BE2C (cell line): ENCODE results near the gene THAP7.

Experiments
- DNase-seq: peaks from one replicate; pipeline ENCODE4 v3.0.0-alpha.2; 2020
- H3K27me3 ChIP-seq: fragments of 250-450 bp; sonication (Bioruptor Pico); 2 replicates; pipeline ENCODE4 v1.5.1; 2020; ENCODE audit warnings: mild to moderate bottlenecking
- H3K36me3 ChIP-seq: fragments of 250-450 bp; sonication (Bioruptor Pico); 2 replicates; pipeline ENCODE4 v1.5.1; 2020; ENCODE audit warnings: mild to moderate bottlenecking
- H3K4me1 ChIP-seq: fragments of 250-450 bp; sonication (Bioruptor Pico); 2 replicates; pipeline ENCODE4 v1.5.1; 2020
- H3K4me3 ChIP-seq: 2 replicates; pipeline ENCODE4 v1.5.1; 2011; ENCODE audit warnings: low read depth, low read length
- H3K9me3 ChIP-seq: fragments of 250-450 bp; sonication (Bioruptor Pico); 2 replicates; pipeline ENCODE4 v1.5.1; 2020
- TF ChIP-seq, protein P1 (sequence below): IDR thresholded peaks from 2 replicates; pipeline ENCODE4 v1.5.1; 2012; ENCODE audit warnings: mild to moderate bottlenecking, low read depth, low read length

Gene THAP7

DNA sequence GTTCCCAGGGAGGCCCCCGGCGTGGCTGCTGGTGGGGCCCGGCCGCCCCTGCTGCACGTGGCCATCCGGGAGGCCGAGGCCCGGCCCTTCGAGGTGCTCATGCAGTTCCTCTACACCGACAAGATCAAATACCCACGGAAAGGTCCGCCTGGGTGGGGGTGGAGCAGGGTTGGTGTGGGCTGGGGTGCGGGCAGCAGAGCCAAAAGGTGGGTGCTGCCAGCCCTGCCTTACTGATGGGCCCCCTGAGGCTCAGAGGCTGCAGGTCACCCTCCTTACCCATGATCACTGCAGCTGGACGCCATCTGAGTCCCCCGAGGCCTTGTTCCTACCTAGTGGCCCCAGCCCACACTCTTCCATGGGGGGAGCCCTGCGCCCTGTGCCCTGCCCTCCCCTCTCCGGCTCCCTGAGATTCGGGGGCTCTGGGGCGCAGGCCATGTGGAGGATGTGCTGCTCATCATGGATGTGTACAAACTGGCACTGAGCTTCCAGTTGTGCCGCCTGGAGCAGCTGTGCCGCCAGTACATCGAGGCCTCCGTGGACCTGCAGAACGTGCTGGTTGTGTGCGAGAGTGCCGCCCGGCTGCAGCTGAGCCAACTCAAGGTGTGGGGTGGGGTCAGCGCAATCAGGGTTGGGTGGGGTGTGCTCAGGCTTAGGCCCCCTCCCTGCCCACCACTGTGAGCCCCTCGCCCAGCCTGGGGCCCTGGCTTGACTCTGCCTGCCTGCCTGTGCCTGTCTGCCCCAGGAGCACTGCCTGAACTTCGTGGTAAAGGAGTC lies 7.6 kb downstream of the THAP7 start:
- Histone ChIP-seq H3K4me3 (no peak overlapping the region), H3K27me3 (no peaks in the 10 kb centered on the region), H3K36me3 (peaks cover 64% of the 10 kb centered on the region), H3K4me1 (no peaks in the 10 kb centered on the region), H3K9me3 (no peaks in the 10 kb centered on the region)
- no peak for DNase-seq
- TF ChIP-seq, protein P1, sequence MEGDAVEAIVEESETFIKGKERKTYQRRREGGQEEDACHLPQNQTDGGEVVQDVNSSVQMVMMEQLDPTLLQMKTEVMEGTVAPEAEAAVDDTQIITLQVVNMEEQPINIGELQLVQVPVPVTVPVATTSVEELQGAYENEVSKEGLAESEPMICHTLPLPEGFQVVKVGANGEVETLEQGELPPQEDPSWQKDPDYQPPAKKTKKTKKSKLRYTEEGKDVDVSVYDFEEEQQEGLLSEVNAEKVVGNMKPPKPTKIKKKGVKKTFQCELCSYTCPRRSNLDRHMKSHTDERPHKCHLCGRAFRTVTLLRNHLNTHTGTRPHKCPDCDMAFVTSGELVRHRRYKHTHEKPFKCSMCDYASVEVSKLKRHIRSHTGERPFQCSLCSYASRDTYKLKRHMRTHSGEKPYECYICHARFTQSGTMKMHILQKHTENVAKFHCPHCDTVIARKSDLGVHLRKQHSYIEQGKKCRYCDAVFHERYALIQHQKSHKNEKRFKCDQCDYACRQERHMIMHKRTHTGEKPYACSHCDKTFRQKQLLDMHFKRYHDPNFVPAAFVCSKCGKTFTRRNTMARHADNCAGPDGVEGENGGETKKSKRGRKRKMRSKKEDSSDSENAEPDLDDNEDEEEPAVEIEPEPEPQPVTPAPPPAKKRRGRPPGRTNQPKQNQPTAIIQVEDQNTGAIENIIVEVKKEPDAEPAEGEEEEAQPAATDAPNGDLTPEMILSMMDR, result no peak

DNA sequence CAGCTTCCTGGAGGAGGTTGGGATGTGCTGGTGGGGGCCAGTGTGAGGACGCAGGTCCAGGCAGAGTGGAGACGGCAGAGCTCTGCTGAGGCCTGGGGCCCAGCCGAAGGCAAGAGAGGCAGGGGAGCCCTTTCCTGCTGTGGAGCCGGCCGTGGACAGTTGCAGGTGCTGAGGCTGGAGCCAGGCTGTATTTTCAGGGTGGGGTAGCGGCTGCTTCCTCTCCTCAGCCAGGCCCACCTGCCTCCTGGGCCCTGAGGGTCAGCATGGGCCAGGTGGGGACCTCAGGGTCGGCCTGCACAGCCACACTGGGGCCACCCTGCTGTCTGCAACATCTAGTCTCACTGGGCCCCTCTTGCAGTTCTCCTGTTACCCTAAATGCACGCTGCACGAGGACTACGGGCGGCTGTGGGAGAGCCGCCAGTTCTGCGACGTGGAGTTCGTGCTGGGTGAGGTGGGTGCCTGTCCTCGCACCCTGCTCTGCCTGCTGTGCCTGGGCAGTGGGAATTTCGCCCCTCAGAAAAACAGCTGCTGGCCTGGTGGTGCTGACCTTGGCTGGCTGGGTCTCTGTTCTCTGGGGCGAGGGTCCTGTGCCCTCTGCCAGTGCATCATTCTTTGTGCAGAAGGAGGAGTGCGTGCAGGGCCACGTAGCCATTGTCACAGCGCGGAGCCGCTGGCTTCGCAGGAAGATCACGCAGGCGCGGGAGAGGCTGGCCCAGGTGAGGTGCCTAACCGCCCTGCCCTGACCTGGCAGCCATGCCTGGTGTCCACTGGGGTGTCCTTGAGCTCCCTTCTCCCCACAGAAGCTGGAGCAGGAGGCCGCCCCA lies 8.4 kb downstream of the THAP7 start:
- DNase-seq, result no peak
- Histone ChIP-seq H3K9me3 (no peaks in the 10 kb centered on the region), H3K4me1 (no peaks in the 10 kb centered on the region), H3K4me3 (no peak overlapping the region), H3K36me3 (peaks cover 58% of the 10 kb centered on the region), H3K27me3 (no peaks in the 10 kb centered on the region)
- TF ChIP-seq, protein P1, result no peak

DNA sequence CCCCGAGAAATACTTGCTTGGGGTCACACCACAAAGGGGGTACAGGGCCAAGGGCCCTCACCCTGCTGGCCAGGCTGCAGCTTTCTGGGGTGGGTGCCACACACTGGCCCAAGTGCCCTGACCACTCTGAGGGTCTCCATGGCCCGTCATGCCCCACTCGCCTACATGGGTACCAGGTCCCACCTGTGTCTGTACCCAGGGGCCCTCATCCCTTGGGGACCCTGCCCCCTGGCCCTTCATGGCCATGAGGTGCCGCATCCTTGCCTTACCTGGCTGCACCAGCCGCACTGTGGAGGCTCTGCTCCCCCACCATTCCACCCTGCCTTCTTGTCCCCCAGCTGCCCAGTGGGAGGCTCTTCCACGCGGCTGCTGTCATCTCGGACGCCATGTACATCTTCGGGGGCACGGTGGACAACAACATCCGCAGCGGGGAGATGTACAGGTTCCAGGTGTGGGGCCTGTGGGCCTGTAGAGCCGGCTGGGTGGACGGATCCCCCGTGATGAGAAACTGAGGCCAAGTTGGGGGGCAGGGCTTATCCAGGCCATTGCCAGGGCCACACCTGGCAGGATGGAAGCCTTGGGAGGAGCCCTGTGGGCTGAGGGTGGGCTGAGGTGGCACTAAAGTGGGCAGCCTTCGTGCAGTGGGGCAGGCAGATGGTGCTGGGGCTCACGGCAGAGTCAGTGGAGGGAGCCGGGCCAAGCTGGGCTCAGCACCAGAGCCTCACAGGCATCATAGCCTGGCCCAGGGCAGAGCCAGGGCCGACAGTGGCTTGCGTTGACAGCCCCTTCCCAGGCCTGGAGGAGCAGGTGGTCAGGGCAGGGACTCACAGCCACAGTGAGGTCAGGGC lies 9.2 kb downstream of the THAP7 start:
- Histone ChIP-seq H3K9me3 (no peaks in the 10 kb centered on the region), H3K4me3 (no peak overlapping the region), H3K4me1 (no peaks in the 10 kb centered on the region), H3K36me3 (peaks cover 50% of the 10 kb centered on the region), H3K27me3 (no peaks in the 10 kb centered on the region)
- TF ChIP-seq, protein P1, result no peak
- DNase-seq, result no peak

DNA sequence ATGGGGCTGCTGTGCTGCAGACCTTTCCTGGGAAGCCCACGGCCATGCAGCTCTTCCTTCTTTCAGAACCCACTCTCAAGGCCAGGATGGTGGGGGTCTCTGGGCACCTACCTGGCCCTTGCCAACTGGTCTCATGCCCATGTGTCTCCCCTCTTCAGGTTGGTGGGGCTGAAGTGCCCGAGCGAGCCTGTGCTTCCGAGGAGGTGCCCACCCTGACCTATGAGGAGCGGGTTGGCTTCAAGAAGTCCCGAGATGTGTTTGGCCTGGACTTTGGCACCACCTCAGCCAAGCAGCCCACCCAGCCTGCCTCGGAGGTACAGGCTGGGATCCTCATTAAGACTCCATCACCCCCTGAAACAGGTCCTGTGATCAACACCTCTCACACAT lies 9.9 kb downstream of the THAP7 start:
- Histone ChIP-seq H3K9me3 (no peaks in the 10 kb centered on the region), H3K27me3 (no peaks in the 10 kb centered on the region), H3K4me3 (no peak overlapping the region), H3K36me3 (peaks cover 45% of the 10 kb centered on the region), H3K4me1 (no peaks in the 10 kb centered on the region)
- TF ChIP-seq, protein P1, result no peak
- DNase-seq, result no peak

DNA sequence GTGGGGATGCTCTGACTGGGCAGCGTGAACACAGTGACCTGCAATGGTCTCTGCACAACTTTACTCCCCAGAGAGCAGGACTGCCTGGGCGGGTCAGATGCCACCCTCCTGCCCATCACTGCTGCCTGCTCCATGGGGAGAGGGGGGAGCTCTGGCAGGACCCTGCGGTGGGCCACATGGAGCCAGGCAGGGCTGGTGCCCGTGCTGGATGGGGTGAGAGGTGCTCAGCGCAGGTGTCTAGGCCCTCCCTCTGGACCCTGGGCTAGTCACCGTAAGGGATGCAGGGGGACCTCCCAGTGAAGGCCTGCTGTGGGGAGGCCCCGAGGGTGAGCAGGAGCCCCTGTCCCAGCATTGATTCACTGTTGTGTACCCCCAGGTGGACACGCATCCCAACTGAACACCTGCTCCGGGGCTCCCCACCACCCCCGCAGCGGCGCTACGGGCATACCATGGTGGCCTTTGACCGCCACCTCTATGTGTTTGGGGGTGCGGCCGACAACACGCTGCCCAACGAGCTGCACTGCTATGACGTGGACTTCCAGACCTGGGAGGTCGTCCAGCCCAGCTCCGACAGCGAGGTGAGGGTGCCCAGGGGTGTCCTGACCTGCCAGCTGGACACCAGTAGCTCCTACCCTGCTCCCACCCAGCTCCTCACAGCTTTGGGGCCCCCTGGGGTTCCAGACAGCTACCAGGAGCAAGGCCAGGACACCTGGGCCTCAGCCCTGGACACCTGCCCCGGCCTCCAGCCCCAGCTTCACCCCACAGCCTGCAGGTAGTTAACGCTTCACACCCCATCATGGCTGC lies 10.5 kb downstream of the THAP7 start:
- H3K9me3 ChIP-seq, result no peaks in the 10 kb centered on the region
- TF ChIP-seq, protein P1, result no peak
- DNase-seq, result no peak
- H3K36me3 ChIP-seq, result peaks cover 46% of the 10 kb centered on the region
- no peak overlapping the region for H3K4me3 ChIP-seq
- no peaks in the 10 kb centered on the region for H3K4me1 ChIP-seq
- no peaks in the 10 kb centered on the region for H3K27me3 ChIP-seq
